ENCODE measurements around the gene RALGPS1. TPM values are rescaled to one million over a fixed set of nuclear protein-coding genes. Genes with fewer than 3 reads are reported as not detected.

Gene RALGPS1, protein sequence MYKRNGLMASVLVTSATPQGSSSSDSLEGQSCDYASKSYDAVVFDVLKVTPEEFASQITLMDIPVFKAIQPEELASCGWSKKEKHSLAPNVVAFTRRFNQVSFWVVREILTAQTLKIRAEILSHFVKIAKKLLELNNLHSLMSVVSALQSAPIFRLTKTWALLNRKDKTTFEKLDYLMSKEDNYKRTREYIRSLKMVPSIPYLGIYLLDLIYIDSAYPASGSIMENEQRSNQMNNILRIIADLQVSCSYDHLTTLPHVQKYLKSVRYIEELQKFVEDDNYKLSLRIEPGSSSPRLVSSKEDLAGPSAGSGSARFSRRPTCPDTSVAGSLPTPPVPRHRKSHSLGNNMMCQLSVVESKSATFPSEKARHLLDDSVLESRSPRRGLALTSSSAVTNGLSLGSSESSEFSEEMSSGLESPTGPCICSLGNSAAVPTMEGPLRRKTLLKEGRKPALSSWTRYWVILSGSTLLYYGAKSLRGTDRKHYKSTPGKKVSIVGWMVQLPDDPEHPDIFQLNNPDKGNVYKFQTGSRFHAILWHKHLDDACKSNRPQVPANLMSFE
- total RNA-seq (2014; rRNA removed; shearing (Covaris generic)): 2.4 and 3.2 TPM in 2 replicates

DNA sequence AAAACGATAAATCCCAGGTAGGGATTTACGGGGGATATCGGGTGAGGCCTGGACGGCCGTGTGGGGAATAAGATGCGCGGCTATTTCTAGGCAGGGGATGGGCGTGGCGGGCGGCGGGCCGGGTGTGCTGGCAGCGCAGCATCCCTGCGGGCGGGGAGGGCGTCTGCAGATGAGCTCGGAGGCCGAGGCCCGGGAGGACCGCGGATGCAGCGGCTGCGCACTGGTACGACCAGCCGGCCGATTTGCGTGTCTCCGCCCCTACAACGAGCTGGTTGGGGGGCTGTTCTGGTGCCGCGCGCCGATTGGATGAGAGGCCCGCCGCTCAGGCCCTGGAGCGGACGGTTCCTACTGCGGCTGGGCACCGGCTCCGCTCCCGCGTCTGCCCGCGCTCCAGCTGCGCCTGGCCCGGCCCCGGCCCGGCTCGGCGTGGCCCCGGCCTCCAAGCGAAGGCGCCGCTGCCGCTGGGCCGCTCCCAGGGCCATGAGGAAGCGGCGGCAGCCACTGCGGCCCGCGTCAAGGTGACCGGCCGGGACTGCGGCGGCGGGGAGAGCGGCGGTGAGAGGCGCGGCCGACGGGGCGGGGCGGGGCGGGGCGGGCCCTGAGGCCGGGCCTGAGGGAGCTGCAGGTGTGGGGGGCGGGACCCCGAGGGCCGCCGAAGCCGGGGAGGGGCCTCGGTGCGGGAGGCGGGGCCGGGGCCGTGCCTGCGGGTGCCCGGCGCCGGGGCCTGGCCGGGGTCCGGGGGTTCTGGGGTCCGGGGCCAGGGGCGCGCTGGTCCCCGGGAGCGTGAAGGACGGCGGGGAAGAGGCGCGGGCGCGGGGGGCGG lies at the start of gene RALGPS1:
Gene RALGPS1 (plus strand): TSS at position 325 of the 823 bp plus-strand sequence. CDS start 47,508 bp downstream, outside the sequence.

DNA sequence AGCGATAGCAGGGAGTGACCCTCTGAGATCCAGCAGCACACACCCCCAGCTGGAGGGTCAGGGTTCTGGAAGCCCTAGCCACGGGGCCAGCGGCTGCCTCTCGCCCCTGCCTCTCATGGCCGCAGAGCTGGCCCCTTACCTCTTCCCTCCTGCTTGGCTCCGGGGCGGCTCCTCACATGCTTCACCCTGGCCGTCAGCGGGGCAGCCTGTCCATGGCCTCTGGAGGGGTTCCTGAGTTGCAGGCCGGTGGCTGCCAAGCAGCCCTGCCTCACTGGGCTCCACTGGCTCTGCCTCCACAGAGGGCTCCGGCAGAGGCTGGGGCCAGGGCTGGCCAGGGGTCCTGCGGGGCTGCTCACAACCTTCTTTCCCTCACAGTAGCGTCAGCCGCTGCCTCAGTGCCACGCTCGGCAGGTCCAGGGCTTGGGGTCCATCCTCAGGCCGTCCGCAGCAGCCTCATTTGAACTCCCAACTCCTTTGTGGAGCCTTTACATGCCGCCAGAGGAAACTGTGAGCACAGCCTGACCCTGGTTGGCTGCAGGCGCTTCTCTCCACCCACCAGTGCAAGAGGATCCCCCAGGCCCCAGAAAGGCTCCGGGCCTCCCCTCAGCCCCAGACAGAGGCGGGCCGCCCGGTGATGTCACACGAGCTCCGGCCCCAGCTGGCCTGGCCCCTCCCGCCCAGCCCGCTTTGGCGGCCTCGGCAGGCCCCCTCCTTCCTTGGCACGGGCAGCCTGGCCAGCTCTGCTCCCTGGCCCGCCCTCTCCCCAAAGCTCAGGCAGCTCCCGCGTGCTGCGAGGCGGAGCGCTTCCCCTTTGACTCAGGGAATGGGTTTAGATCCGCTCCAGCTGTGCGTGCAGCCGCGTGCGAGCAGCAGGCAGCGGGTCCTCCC lies 207.8 kb downstream of the RALGPS1 start, which contains the start of gene ANGPTL2:
Gene ANGPTL2 (minus strand): TSS at position 460 of the 888 bp plus-strand sequence. CDS start 13,904 bp downstream, outside the sequence.

DNA sequence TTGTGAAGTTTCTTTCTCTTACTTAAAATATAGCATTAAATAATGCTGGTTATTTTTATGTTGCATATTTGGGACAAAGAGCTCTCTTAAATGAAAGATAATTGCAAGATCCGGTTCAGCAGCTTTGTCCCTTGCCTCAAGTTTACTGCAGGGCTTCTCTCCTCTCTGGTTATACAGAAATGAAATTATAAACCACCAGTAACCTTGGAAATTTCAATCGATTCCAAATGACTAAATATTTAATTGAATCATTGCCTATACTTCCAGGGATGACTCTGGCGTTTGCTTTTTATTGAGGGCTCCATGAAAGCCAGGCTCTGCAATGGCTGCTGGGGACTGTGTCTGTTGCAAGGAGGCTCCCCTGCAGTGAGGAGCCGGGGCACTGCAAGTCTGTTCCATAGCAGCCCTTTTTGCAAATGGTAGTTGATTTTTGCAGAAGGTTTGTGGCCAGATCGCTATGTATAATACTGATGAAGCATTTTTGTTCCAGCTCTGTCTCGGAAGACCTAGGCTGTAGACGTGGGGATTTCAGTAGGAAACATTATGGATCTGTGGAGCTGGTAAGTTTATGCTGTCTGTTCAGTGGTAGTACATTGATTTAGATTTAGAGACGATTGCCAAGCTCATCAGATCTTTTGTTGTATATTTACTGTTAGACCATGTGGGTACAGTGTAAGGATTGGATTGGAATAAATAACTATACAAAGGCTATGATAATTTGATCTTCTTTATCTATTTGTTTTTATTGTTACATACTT lies 350.1 kb downstream of the RALGPS1 start, which contains the start of gene GARNL3:
Gene GARNL3 (plus strand): TSS at position 313 of the 758 bp plus-strand sequence. CDS start 104 bp downstream, at position 417.

Other genes starting within 250 kb of the RALGPS1 start
- 7.0 and 7.8 TPM in 2 replicates for gene ZBTB43, start 109.7 kb upstream of the RALGPS1 start, total RNA-seq (2014; rRNA removed; shearing (Covaris generic))
- 2.5 and 3.4 TPM in 2 replicates for gene ZBTB34, start 54.1 kb upstream of the RALGPS1 start, total RNA-seq (2014; rRNA removed; shearing (Covaris generic))
- 5.9 and 10.1 TPM in 2 replicates for gene ANGPTL2, start 207.9 kb downstream of the RALGPS1 start, total RNA-seq (2014; rRNA removed; shearing (Covaris generic))

Measured in A375 (cell line).